Measurements from ENCODE around the gene PCYT2. TPM values are rescaled to one million over a fixed set of nuclear protein-coding genes. Genes with fewer than 3 reads are reported as not detected.

Gene PCYT2
- total RNA-seq, 2 experiments from 2014 or later: 18.7 to 18.9 TPM

DNA sequence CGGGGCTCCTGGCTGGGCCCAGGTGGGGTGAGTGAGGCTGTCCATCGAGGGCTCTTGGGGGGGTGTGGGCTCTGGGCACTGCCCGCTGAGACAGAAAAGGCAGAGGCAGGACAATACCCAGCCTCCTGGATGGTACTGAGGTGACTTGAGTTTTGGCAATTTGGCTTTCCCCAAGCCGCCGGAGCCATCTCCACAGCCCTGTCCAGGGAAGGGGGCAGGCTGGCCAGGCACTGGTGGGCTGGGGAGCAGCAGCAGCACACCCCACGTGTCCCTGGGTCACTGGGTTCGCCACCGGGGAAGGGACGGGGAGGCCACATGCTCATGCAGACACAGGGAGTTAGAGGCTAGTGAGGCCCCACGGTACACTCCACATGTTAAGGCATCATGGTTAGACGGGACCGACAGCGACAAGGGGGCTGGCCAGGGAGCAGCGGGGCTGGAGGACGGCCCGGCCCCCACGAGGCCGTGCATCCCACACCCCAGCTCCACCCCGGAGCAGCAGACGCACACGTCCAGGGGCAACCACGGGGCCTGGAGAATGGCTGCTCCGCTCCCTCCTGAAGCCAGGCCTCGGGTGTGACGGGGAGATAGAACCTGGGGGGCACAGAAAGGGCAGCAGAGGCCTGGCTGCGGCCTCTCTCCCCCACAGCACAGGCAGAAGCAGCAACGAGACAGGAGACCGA, 43.1 kb downstream of the PCYT2 start:
- no peaks in the 10 kb centered on the region for H3K27me3 Mint-ChIP-seq
- intact Hi-C loops (cut with DNase I, micrococcal nuclease): loop anchor here in 1 of 2 experiments (10.0 kb wide), 1 partner anchor 353 kb away; the partner anchor contains the start of gene ACTG1
- Histone ChIP-seq H3K9me3 (ENCODE audit: control insufficient read depth in 1 of 2, insufficient read depth in 1 of 2, low read length in 2 of 2) (peaks cover 0 to 3% of the 10 kb centered on the region in 2 experiments), H3K27me3 (ENCODE audit: control insufficient read depth in 1 of 2, insufficient read depth in 2 of 2, low read length in 2 of 2) (peaks cover 0 to 3% of the 10 kb centered on the region in 2 experiments), H3K4me1 (ENCODE audit: insufficient read depth, low read length) (peaks cover 70% of the 10 kb centered on the region), H3K36me3 (ENCODE audit: insufficient read depth, low read length) (peaks cover 46% of the 10 kb centered on the region), H3K4me3 (ENCODE audit: low read length) (no peak overlapping the region), H3K27ac (ENCODE audit: low read depth in 1 of 2, low read length in 2 of 2) (no peak overlapping the region)
- POLR2A ChIA-PET: interaction anchor here (1.1 to 1.2 kb wide), 2 partner anchors 17 to 155 kb away, joined by 4 to 5 read pairs; partner anchors contain the start of genes CENPX and LRRC45
- peak overlapping the region; percentile 84 for H3K27ac Mint-ChIP-seq
- ATAC-seq (ENCODE audit: poor library complexity): no peak
- H3K9me3 Mint-ChIP-seq: no peaks in the 10 kb centered on the region
- peaks cover 55% of the 10 kb centered on the region for H3K36me3 Mint-ChIP-seq (ENCODE audit: low read depth)
- peak overlapping the region; percentile 72 for H3K4me3 Mint-ChIP-seq
- DNase-seq: peak in 1 of 14 experiments; percentile 15
- TF ChIP-seq, protein P1, sequence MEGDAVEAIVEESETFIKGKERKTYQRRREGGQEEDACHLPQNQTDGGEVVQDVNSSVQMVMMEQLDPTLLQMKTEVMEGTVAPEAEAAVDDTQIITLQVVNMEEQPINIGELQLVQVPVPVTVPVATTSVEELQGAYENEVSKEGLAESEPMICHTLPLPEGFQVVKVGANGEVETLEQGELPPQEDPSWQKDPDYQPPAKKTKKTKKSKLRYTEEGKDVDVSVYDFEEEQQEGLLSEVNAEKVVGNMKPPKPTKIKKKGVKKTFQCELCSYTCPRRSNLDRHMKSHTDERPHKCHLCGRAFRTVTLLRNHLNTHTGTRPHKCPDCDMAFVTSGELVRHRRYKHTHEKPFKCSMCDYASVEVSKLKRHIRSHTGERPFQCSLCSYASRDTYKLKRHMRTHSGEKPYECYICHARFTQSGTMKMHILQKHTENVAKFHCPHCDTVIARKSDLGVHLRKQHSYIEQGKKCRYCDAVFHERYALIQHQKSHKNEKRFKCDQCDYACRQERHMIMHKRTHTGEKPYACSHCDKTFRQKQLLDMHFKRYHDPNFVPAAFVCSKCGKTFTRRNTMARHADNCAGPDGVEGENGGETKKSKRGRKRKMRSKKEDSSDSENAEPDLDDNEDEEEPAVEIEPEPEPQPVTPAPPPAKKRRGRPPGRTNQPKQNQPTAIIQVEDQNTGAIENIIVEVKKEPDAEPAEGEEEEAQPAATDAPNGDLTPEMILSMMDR (IDR thresholded peaks at IDR 0.05): no peak
- peaks cover 38% of the 10 kb centered on the region for H3K4me1 Mint-ChIP-seq (ENCODE audit: low read depth)
- CTCF ChIA-PET: interaction anchor here (1.6 kb wide), 1 partner anchor 24 kb away, joined by 5 read pairs; the partner anchor contains the start of gene ANAPC11

- TF ChIP-seq, protein P1 (IDR thresholded peaks at IDR 0.05): no peak
- peaks cover 69% of the 10 kb centered on the region for H3K4me1 ChIP-seq (ENCODE audit: insufficient read depth, low read length)
- peaks cover 0 to 3% of the 10 kb centered on the region in 2 experiments for H3K9me3 ChIP-seq (ENCODE audit: control insufficient read depth in 1 of 2, insufficient read depth in 1 of 2, low read length in 2 of 2)
- H3K36me3 Mint-ChIP-seq (ENCODE audit: low read depth): peaks cover 51% of the 10 kb centered on the region
- ChIA-PET CTCF (no interaction called here), POLR2A (interaction anchor here (0.8 to 2.2 kb wide), 5 partner anchors 18 to 164 kb away, joined by 3 to 10 read pairs (median 5); partner anchors contain the start of genes ALYREF, ANAPC11, CENPX and LRRC45)
- ATAC-seq (ENCODE audit: poor library complexity): no peak
- H3K27ac Mint-ChIP-seq: peak overlapping the region; percentile 84
- no peaks in the 10 kb centered on the region for H3K9me3 Mint-ChIP-seq
- H3K4me1 Mint-ChIP-seq (ENCODE audit: low read depth): peaks cover 38% of the 10 kb centered on the region
- peaks cover 0 to 3% of the 10 kb centered on the region in 2 experiments for H3K27me3 ChIP-seq (ENCODE audit: control insufficient read depth in 1 of 2, insufficient read depth in 2 of 2, low read length in 2 of 2)
- no peak overlapping the region for H3K4me3 ChIP-seq (ENCODE audit: low read length)
- peak in 5 of 14 experiments; percentile 30 to 47 (median 39) for DNase-seq
- H3K27me3 Mint-ChIP-seq: no peaks in the 10 kb centered on the region
- H3K36me3 ChIP-seq (ENCODE audit: insufficient read depth, low read length): peaks cover 48% of the 10 kb centered on the region
- H3K4me3 Mint-ChIP-seq: peak overlapping the region; percentile 72
- intact Hi-C loops (cut with DNase I, micrococcal nuclease): loop anchor here in 1 of 2 experiments (10.0 kb wide), 1 partner anchor 353 kb away; the partner anchor contains the start of gene ACTG1
- no peak overlapping the region for H3K27ac ChIP-seq (ENCODE audit: low read depth in 1 of 2, low read length in 2 of 2)
These were observed 43.8 kb downstream of the PCYT2 start for GRCh38 chr17:81867170-81867990.

Measured in CD4-positive, alpha-beta T cell (primary cell).